NCI-H128 (cell line): ENCODE measurements around the gene ZBTB32.
"Not testable (repeated sequence)": the region's sequence is repeated elsewhere in the genome, so short reads cannot be mapped to it uniquely, and the experiment has no call there.

ENCODE experiments used
- DNase-seq: peaks from one replicate; lab custom pipeline; 2025; ENCODE audit not compliant: unreplicated experiment; lab: John Stamatoyannopoulos, UW

The ZBTB32 gene

DNA sequence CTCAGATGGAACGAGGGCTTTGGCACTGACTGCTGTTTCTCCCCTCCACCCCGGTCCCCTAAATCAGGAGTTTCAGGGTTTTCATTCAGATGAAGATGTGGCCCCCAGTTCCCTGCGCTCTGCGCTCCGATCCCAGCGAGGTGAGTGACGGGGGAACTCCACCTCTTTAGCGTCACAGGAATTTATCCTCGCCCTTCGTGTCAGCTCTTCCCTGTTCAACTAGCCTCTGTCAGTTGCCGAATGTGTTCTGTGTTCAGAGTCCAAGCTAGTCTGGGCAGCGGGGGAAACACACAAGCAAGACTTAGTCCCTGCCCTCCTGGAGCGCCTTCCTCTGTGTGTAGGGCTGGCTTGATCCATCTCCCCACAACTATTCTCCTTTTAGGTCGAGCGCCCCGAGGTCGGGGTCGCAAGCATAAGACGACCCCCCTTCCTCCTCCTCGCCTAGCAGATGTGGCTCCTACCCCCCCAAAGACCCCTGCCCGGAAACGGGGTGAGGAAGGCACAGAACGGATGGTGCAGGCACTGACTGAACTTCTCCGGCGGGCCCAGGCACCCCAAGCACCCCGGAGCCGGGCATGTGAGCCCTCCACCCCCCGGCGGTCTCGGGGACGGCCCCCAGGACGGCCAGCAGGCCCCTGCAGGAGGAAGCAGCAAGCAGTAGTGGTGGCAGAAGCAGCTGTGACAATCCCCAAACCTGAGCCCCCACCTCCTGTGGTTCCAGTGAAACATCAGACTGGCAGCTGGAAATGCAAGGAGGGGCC is 15.2 kb downstream of the ZBTB32 start:
- no peak for DNase-seq

DNA sequence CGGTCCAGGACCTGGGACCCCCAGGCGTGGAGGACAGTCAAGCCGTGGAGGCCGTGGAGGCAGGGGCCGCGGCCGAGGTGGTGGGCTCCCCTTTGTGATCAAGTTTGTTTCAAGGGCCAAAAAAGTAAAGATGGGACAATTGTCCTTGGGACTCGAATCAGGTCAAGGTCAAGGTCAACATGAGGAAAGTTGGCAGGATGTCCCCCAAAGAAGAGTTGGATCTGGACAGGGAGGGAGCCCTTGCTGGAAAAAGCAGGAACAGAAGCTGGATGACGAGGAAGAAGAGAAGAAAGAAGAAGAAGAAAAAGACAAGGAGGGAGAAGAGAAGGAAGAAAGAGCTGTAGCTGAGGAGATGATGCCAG is 15.8 kb downstream of the ZBTB32 start:
- DNase-seq, result no peak

DNA sequence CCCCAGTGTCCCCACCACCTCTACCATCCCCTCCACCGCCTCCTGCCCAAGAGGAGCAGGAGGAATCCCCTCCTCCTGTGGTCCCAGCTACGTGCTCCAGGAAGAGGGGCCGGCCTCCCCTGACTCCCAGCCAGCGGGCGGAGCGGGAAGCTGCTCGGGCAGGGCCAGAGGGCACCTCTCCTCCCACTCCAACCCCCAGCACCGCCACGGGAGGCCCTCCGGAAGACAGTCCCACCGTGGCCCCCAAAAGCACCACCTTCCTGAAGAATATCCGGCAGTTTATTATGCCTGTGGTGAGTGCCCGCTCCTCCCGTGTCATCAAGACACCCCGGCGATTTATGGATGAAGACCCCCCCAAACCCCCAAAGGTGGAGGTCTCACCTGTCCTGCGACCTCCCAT is 16.3 kb downstream of the ZBTB32 start:
- DNase-seq, result no peak

DNA sequence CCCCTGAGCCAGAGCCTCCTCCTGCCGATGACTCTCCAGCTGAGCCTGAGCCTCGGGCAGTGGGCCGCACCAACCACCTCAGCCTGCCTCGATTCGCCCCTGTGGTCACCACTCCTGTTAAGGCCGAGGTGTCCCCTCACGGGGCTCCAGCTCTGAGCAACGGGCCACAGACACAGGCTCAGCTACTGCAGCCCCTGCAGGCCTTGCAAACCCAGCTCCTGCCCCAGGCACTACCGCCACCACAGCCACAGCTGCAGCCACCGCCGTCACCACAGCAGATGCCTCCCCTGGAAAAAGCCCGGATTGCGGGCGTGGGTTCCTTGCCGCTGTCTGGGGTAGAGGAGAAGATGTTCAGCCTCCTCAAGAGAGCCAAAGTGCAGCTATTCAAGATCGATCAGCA is 17.0 kb downstream of the ZBTB32 start:
- DNase-seq, result no peak

DNA sequence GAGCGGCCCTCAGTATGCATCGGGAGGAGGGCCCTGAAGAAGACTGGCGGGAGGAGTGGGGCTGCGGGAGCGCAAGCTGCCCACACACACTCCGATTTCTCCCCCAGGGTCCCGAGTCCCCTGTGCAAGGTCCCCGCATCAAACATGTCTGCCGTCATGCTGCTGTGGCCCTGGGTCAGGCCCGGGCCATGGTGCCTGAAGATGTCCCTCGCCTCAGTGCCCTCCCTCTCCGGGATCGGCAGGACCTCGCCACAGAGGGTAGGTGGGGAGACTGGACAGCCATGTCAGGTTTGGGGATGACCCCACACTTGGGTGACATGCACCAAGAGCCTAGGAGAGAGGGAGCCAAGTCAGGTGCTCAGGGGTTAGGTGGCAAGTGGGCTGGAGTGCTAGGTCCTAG is 18.1 kb downstream of the ZBTB32 start:
- no peak for DNase-seq

DNA sequence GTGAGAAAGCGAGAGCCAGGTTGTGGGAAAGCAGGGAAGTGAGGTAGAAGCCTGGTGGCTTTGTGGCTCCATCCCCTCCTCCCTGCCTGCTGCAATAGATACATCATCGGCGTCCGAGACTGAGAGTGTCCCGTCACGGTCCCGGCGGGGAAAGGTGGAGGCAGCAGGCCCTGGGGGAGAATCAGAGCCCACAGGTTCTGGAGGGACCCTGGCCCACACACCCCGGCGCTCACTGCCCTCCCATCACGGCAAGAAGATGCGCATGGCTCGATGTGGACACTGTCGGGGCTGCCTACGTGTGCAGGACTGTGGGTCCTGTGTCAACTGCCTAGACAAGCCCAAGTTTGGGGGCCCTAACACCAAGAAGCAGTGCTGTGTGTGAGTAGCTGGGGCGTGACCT is 18.5 kb downstream of the ZBTB32 start:
- DNase-seq, result no peak

DNA sequence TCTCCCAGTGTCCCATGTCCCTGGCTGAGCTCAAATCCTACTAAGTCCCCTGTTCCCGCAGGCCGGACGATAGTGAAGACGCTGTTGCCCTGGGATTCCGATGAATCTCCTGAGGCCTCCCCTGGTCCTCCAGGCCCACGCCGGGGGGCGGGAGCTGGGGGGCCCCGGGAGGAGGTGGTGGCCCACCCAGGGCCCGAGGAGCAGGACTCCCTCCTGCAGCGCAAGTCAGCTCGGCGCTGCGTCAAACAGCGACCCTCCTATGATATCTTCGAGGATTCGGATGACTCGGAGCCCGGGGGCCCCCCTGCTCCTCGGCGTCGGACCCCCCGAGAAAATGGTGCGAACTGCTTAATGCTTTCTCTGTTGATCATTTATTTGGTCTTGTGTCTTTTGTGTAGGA is 19.3 kb downstream of the ZBTB32 start:
- DNase-seq, result no peak

DNA sequence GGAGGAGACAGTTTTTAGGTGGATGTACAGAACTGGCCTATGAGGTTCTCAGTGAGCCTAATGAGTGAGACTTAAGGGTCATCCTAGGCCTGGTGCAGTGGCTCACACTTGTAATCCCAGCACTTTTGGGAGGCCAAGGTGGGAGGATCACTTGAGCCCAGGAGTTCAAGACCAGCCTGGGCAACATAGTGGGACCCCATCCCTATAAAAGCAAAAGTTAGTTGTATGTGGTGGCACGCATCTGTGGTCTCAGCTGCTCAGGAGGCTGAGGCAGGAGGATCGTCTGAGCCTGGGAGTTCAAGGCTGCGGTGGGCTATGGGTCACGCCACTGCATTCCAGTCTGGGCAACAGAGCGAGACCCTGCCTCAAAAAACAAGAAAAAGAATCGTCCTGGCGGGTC is 19.8 kb downstream of the ZBTB32 start:
- DNase-seq, result not testable (repeated sequence)

DNA sequence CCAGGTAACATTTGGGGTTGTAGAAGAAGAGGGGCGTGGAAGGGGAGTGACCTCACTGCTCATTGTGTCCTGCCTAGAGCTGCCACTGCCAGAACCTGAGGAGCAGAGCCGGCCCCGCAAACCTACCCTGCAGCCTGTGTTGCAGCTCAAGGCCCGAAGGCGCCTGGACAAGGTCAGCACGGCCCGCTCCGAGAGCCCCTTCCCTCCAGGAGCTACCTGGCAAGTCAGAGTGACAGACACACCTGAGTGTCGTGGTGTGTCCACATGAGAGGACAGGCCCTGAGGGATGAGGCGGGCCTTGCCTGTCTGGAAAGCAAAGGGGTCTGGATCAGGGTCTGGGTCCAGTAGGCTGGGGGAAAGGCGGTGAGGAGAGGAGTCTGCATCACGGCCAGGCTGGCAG is 20.2 kb downstream of the ZBTB32 start:
- DNase-seq, result no peak

DNA sequence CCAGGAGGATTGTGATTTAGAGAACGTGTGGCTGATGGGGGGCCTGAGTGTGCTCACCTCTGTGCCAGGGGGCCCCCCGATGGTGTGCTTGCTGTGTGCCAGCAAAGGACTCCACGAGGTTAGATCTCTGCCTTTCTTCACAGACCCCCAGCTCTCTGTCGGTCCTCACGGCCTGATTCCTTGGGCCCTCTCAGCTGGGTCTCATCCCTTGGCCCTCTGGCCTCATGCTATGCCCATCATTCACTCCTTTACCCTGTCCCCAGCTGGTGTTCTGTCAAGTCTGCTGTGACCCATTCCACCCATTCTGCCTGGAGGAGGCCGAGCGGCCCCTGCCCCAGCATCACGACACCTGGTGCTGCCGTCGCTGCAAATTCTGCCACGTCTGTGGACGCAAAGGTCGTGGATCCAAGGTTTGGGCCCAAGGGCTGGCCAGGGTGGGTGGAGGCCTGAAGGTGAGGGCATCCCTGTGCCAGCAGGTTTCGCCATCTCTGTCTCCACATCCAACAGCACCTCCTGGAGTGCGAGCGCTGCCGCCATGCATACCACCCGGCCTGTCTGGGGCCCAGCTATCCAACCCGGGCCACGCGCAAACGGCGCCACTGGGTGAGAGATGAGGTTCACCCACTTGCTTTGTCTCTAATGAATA is 21.0 kb downstream of the ZBTB32 start:
- DNase-seq, result no peak

DNA sequence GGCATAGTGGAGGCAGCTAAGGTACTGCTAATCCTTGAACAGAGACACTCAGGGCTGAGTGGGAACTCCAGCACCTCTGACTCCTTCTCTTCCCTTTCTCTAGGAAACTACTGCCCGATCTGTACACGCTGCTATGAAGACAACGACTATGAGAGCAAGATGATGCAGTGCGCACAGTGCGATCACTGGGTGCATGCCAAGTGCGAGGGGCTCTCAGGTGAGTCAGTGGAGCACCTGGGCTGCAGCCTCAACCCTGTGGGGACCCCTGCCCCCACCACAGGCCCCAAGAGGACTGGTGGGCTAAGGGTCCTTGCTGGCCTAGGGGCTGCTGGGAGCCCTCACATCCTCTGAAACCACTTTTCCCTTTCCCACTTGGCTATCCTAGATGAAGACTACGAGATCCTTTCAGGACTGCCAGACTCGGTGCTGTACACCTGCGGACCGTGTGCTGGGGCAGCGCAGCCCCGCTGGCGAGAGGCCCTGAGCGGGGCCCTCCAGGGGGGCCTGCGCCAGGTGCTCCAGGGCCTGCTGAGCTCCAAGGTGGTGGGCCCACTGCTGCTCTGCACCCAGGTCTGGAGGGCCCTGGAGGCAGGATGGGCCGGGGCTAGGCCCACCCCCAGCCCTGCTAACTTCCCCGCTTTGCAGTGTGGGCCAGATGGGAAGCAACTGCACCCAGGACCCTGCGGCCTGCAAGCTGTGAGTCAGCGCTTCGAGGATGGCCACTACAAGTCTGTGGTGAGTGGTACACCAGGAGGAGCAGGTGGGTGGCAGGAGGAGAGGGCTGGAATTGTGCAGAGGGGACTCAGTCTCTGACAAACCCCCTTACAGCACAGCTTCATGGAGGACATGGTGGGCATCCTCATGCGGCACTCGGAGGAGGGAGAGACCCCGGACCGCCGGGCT is 22.9 kb downstream of the ZBTB32 start:
- no peak for DNase-seq

DNA sequence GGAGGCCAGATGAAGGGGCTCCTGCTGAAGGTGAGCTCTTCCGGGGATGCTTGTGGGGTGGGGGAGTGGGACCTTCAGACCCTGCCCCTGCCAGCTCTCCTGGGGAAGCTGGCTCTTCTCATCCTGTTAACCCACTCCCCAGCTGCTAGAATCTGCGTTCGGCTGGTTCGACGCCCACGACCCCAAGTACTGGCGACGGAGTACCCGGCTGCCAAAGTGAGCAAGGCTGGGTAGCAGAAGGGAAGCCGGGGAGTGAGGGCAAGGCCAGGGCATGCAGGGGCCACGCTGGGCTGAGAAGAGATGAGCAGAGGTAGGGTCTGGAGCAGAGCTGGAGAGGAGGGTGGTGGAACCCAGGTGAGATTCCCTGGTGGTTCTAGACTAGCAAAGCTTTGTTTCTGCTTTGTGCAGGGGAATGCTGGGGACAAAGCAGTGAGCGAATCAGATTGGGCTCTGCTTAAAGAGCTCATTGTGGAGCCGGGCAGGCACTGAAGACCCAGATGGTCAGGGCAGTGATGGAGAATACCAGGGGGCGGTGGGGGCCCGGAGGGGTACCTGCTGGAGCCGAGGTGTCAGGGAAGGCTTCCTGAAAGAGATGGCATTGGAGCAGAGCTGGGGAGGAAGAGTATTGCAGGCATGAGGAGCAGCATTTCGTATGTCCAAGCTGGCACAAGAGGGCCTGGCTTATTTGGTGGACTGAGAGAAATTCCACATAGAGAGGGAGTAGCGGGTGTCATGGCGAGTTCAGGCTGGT is 23.8 kb downstream of the ZBTB32 start:
- DNase-seq, result no peak

DNA sequence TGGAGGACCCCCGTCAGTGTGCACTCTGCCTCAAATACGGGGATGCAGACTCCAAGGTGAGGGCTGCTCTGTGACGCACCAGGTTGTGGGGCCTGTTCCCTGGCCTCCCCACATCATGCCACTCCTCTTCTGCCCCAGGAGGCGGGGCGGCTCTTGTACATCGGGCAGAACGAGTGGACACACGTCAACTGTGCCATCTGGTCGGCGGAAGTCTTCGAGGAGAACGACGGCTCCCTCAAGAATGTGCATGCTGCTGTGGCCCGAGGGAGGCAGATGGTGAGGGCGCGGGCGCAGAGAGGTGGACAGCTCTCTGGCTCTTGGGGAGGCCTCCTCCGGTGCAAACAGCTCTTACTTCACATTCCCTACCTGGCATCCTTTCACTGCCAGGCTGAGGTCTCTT is 24.7 kb downstream of the ZBTB32 start:
- no peak for DNase-seq

DNA sequence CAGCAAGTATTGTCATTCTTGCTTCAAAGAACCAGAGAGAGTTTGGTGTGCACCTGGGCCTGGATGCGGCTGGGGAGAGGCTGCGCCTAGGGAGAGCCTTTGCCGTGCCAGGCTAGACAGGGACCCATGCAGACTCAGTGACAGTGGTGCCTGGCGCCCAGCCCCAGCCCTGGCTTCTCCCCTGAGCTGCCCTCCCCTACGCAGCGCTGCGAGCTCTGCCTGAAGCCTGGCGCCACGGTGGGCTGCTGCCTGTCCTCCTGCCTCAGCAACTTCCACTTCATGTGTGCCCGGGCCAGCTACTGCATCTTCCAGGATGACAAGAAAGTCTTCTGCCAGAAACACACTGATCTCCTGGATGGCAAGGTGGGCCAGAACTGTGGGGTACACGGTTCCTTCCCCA is 25.4 kb downstream of the ZBTB32 start:
- DNase-seq, result no peak

DNA sequence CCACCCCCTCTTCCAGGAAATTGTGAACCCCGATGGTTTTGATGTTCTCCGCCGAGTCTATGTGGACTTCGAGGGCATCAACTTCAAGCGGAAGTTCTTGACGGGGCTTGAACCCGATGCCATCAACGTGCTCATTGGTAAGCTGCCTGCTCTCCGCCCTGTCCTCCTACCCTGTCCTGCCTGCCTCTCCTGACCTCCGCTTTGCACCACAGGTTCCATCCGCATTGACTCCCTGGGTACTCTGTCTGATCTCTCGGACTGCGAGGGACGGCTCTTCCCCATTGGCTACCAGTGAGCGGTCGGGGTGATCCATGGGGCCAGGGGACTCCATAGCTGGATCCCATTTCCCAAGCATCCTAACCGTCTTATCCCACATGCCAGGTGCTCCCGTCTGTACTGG is 26.0 kb downstream of the ZBTB32 start:
- no peak for DNase-seq

DNA sequence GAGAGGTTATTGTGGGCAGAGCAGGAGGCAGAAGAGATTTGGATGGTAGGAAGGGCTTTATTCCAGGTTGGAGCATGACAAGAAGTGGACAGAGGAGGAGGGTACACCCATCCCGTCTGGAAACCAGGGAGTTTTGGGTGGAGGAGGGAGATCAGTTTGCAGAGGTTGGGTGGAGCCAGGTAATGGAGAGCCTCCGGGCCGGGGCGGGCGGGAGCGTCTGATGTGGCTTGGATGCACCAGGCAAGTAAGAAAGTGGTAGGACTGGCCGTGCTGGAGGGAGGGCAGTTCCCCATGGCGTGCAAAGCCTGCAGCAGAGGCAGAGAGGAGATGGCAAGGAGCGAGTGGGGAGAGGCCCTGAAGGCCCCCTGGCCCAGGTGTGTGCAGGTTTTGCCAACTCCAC is 27.0 kb downstream of the ZBTB32 start:
- DNase-seq, result no peak

DNA sequence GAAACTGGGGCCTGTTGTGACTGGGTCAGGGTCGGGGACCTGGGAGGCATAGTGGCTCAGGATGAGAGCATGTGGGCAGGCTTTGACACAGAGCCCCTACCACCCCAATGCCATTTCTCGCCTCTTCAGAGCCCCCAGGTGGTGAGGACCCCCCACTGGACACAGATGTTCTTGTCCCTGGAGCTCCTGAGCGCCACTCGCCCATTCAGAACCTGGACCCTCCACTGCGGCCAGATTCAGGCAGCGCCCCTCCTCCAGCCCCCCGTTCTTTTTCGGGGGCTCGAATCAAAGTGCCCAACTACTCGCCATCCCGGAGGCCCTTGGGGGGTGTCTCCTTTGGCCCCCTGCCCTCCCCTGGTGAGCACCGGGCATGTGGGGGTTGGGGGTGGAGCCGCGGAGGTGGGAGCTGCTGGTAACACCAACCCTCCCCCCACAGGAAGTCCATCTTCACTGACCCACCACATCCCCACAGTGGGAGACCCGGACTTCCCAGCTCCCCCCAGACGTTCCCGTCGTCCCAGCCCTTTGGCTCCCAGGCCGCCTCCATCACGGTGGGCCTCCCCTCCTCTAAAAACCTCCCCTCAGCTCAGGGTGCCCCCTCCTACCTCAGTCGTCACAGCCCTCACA is 27.5 kb downstream of the ZBTB32 start:
- no peak for DNase-seq

DNA sequence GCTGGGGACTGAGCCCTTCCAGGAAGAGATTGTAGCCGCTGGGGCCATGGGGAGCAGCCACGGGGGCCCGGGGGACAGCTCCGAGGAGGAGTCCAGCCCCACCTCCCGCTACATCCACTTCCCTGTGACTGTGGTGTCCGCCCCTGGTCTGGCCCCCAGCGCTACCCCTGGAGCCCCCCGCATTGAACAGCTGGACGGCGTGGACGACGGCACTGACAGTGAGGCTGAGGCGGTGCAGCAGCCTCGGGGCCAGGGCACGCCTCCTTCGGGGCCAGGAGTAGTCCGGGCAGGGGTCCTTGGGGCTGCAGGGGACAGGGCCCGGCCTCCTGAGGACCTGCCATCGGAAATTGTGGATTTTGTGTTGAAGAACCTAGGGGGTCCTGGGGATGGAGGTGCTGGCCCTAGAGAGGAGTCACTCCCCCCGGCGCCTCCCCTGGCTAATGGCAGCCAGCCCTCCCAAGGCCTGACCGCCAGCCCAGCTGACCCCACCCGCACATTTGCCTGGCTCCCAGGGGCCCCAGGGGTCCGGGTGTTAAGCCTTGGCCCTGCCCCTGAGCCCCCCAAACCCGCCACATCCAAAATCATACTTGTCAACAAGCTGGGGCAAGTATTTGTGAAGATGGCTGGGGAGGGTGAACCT is 28.3 kb downstream of the ZBTB32 start:
- no peak for DNase-seq

DNA sequence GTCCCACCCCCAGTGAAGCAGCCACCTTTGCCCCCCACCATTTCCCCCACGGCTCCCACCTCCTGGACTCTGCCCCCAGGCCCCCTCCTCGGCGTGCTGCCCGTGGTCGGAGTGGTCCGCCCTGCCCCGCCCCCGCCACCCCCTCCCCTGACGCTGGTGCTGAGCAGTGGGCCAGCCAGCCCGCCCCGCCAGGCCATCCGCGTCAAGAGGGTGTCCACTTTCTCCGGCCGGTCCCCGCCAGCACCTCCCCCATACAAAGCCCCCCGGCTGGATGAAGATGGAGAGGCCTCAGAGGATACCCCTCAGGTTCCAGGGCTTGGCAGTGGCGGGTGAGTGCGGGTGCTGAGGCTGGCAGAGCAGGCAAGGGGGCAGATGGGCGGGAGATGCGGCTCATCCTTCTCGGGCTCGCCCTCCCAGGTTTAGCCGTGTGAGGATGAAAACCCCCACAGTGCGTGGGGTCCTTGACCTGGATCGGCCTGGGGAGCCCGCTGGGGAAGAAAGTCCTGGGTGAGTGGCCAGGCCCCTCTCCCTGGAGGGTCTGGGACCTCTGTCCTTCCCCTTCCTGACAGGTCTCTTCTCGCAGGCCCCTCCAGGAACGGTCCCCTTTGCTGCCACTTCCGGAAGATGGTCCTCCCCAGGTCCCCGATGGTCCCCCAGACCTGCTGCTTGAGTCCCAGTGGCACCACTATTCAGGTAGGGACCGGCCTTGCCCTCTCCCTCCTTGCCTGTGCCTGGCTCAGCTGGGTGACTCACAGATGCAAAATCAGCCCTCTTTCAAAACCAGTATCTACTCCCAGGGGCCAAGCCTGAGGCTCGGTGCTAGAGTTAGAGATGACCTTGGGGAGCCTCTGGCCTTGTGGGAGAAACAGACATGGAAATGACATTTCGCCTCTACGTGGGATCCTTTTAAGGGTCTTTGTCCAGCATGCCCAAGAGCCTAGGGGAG is 29.1 kb downstream of the ZBTB32 start:
- no peak for DNase-seq
